ENCODE measurements around the gene IVNS1ABP. TPM values are rescaled to one million over a fixed set of nuclear protein-coding genes. Genes with fewer than 3 reads are reported as not detected.
A peak's percentile ranks its signal among the peaks of the same experiment; 100 is the strongest.

The IVNS1ABP gene
- total and polyA plus RNA-seq, 10 of the 15 experiments (the other 5 are each of a cell fraction or from before 2014, with no cell fraction given): 19.2 to 154 (median 43.9) TPM

DNA sequence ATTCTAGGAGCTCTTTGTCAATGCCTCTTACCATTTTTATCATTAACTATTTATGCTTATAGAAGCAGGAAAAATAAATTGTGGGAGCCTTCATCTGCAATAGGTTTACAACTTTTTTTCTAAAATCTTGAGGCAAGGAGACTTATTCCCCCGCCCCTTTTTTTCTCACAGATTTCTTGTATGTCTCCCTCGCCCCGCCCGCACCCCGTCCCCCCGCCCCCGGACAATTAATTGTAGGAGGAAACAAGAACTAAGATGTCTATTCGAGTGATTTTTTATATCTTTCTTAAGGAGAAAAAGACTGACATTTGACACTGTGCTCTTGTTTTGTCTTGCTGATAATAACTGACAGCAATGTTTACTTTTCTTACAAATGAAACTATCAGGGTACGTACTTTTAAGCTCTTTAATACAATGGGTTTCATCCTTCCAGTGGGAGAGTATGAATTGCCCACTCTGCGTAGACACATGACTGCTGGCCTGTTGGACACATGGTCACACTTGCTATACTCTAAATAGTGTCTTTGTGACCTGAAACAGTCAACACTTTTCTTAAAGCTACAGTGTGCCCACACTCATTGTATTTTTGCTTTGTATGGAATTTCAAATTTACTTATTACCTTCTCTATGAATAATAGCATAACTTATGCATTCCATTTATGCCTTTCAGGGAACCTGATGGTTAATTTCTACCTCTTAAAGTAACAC lies 1.5 kb upstream of the IVNS1ABP start:
- no TSS peak for BruUV-seq (replicated peaks)
- CTCF ChIA-PET: interaction anchor here (0.7 to 4.5 kb wide), 8 partner anchors 19 to 352 kb away, joined by 3 to 29 read pairs (median 3); no protein-coding TSS in a partner anchor

More for the DNA sequence above, 1.5 kb upstream of the IVNS1ABP start:
- no peaks in the 10 kb centered on the region; the same call in 1 of the 2 replicates for H4K20me1 ChIP-seq (ENCODE audit: control insufficient read depth, insufficient read depth)
- no peaks in the 10 kb centered on the region for H3K36me3 ChIP-seq (ENCODE audit: control insufficient read depth in 2 of 2, insufficient read depth in 2 of 2, low read length in 1 of 2)
- peaks cover 36% of the 10 kb centered on the region for H3K79me2 ChIP-seq (ENCODE audit: control insufficient read depth, insufficient read depth, low read length)
- POLR2A ChIA-PET: interaction anchor here (1.3 to 3.1 kb wide), 5 partner anchors 18 to 91 kb away, joined by 3 to 14 read pairs (median 8); no protein-coding TSS in a partner anchor
- peak overlapping the region; percentile 98 for H3K4me2 ChIP-seq (ENCODE audit: control insufficient read depth, insufficient read depth)
- H3K27me3 ChIP-seq (replicated peaks in 1 of 2; ENCODE audit: control insufficient read depth in 2 of 2, insufficient read depth in 2 of 2, low read length in 1 of 2): no peaks in the 10 kb centered on the region
- H3K9me3 ChIP-seq (replicated peaks; ENCODE audit: control insufficient read depth, insufficient read depth, low read length): no peaks in the 10 kb centered on the region; the same call in 2 of the 3 replicates
- peak overlapping the region; percentile 76; the same call in 1 of the 2 replicates for H3K4me3 ChIP-seq
- FAIRE-seq: no peak
- H3K27ac ChIP-seq (ENCODE audit: control insufficient read depth, insufficient read depth): peak overlapping the region; percentile 98
- ATAC-seq: no peak
- intact Hi-C loops (cut with micrococcal nuclease; ENCODE audit: unreplicated experiment): loop anchor here (5.0 kb wide), 4 partner anchors 49 to 161 kb away; partner anchors contain the start of genes SWT1 and TRMT1L
- in situ Hi-C loops (cut with MboI): loop anchor here (25.0 kb wide), 1 partner anchor 1044 kb away; no protein-coding TSS in a partner anchor
- H2AFZ ChIP-seq (ENCODE audit: control insufficient read depth, low read depth, low read length): peak overlapping the region; percentile 66
- TF ChIP-seq, protein P1, sequence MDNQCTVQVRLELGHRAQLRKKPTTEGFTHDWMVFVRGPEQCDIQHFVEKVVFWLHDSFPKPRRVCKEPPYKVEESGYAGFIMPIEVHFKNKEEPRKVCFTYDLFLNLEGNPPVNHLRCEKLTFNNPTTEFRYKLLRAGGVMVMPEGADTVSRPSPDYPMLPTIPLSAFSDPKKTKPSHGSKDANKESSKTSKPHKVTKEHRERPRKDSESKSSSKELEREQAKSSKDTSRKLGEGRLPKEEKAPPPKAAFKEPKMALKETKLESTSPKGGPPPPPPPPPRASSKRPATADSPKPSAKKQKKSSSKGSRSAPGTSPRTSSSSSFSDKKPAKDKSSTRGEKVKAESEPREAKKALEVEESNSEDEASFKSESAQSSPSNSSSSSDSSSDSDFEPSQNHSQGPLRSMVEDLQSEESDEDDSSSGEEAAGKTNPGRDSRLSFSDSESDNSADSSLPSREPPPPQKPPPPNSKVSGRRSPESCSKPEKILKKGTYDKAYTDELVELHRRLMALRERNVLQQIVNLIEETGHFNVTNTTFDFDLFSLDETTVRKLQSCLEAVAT (IDR thresholded peaks at IDR 0.05): no peak
- TF ChIP-seq NR2C2 (IDR thresholded peaks at IDR 0.05; ENCODE audit: borderline replicate concordance, control insufficient read depth, insufficient read length, low read depth) (no peak), ETV6 (conservative IDR thresholded peaks at IDR 0.05 in 1 of 2, IDR thresholded peaks at IDR 0.05 in 1 of 2; ENCODE audit: borderline replicate concordance in 1 of 2, low read depth in 1 of 2) (no peak)
- SMC1A ChIA-PET (ENCODE audit: uncharacterized antibody, unreplicated experiment): interaction anchor here (0.8 to 6.2 kb wide), 14 partner anchors 14 to 351 kb away, joined by 3 to 54 read pairs (median 4); no protein-coding TSS in a partner anchor
- WGBS (ENCODE audit: insufficient coverage, insufficient replicate concordance, low lambda C conversion rate, missing lambda C conversion rate): 93% methylated on average over 9 of the region's 10 CpGs
- RAD21 ChIA-PET (ENCODE audit: unreplicated experiment): interaction anchor here (0.5 to 4.7 kb wide), 11 partner anchors 14 to 568 kb away, joined by 3 to 52 read pairs (median 10); no protein-coding TSS in a partner anchor
- no peak overlapping the region for H3K9ac ChIP-seq (ENCODE audit: control insufficient read depth, insufficient read depth, low read length)
- no peaks in the 10 kb centered on the region; the same call in 1 of the 2 replicates for H3K4me1 ChIP-seq (ENCODE audit: control insufficient read depth, insufficient read depth, low read length)
- no peak for DNase-seq (ENCODE audit: low read depth, low spot score)

Data from GM12878 (cell line).